B cell (primary cell): ENCODE measurements around the gene MRPL10. TPM values are rescaled to one million over a fixed set of nuclear protein-coding genes. Genes with fewer than 3 reads are reported as not detected.

Source experiments
- ATAC-seq: fragments of 200-7000 bp; cut with Tn5 transposase; one replicate; pipeline ENCODE4 v1.10.0; 2021; ENCODE audit warnings: low read depth, mild to moderate bottlenecking, moderate number of reproducible peaks, moderate library complexity
- CTCF ChIA-PET: fragments of 350-600 bp; sonication (Branson Sonifier 250); formaldehyde crosslinking; loops from one replicate; lab custom pipeline; 2021; ENCODE audit warnings: antibody characterized with exemption, inconsistent platforms; lab: Charles Lee
- POLR2A ChIA-PET: fragments of 350-600 bp; sonication (Branson Sonifier 250); formaldehyde crosslinking; loops from one replicate; lab custom pipeline; 2021; ENCODE audit warnings: antibody characterized with exemption; lab: Charles Lee
- DNase-seq: peaks from one replicate; pipeline ENCODE4 v3.0.0; 2013
- H2AFZ ChIP-seq: 2 replicates; pipeline ENCODE4 v1.6.1; 2012; ENCODE audit warnings: mild to moderate bottlenecking, low read depth, low read length; ENCODE audit not compliant: insufficient read depth, poor library complexity, severe bottlenecking
- H3K27ac ChIP-seq, 2 donors: 1 replicate in 1 of 2; 2 replicates in 1 of 2; pipeline ENCODE4 v1.5.1; 2012 to 2013; ENCODE audit warnings: low read length in 2 of 2, mild to moderate bottlenecking in 2 of 2, moderate library complexity in 1 of 2
- H3K27me3 ChIP-seq, 4 experiments: fragments of 200-600 bp in 1 of 4; sonication (generic) in 1 of 4; replicated peaks in 1 of 4; 1 replicate in 2 of 4; 2 replicates in 2 of 4; pipeline versions ENCODE4 v1.6.1 to v1.7.0; 2013 to 2016; ENCODE audit warnings: low read length in 3 of 4, mild to moderate bottlenecking in 2 of 4, mixed read lengths in 1 of 4, moderate library complexity in 1 of 4; ENCODE audit not compliant: insufficient read depth in 4 of 4, control insufficient read depth in 3 of 4; ENCODE audit errors: control extremely low read depth in 1 of 4
- H3K36me3 ChIP-seq, 2 experiments: replicated peaks in 1 of 2; 1 replicate in 1 of 2; 2 replicates in 1 of 2; pipeline versions ENCODE4 v1.6.1 to v1.7.1; 2013; ENCODE audit warnings: low read length in 1 of 2; ENCODE audit not compliant: insufficient read depth in 2 of 2, control insufficient read depth in 1 of 2; ENCODE audit errors: control extremely low read depth in 1 of 2, extremely low read depth in 1 of 2
- H3K4me1 ChIP-seq, 2 donors: fragments of 200-600 bp in 1 of 2; sonication (generic) in 1 of 2; 1 replicate in 1 of 2; 2 replicates in 1 of 2; pipeline versions ENCODE4 v1.5.1 to v1.6.1; 2013 to 2017; ENCODE audit warnings: low read length in 2 of 2; ENCODE audit not compliant: control insufficient read depth in 2 of 2, insufficient read depth in 2 of 2
- H3K4me2 ChIP-seq: replicated peaks from 2 replicates; pipeline ENCODE3; 2012; ENCODE audit warnings: mild to moderate bottlenecking, low read depth, low read length; ENCODE audit not compliant: poor library complexity, severe bottlenecking
- H3K4me3 ChIP-seq, 5 experiments: fragments of 200-600 bp in 1 of 5; sonication (generic) in 1 of 5; 1 replicate in 3 of 5; 2 replicates in 2 of 5; pipeline versions ENCODE4 v1.5.1 to v1.7.0; 2011 to 2016; ENCODE audit warnings: low read length in 4 of 5, mild to moderate bottlenecking in 4 of 5, low read depth in 2 of 5, control low read depth in 1 of 5, moderate library complexity in 1 of 5; ENCODE audit not compliant: insufficient read depth in 1 of 5; ENCODE audit errors: control extremely low read depth in 1 of 5, extremely low read depth in 1 of 5
- H3K79me2 ChIP-seq: fragments of 200-600 bp; sonication (generic); one replicate; pipeline ENCODE4 v1.6.0; 2016; ENCODE audit warnings: low read length; ENCODE audit not compliant: control insufficient read depth, insufficient read depth
- H3K9ac ChIP-seq: fragments of 200-600 bp; sonication (generic); 2 replicates; pipeline ENCODE4 v1.6.1; 2017; ENCODE audit warnings: mild to moderate bottlenecking, low read length, moderate library complexity
- H3K9me3 ChIP-seq, 3 donors: one replicate each; pipeline versions ENCODE4 v1.6.1 to v1.7.1; 2013; ENCODE audit warnings: low read length in 2 of 3; ENCODE audit not compliant: control insufficient read depth in 2 of 3, insufficient read depth in 1 of 3; ENCODE audit errors: control extremely low read depth in 1 of 3
- H4K20me1 ChIP-seq: 2 replicates; pipeline ENCODE4 v1.6.0; 2012; ENCODE audit warnings: mild to moderate bottlenecking, low read length; ENCODE audit not compliant: insufficient read depth, control insufficient read depth, poor library complexity, severe bottlenecking
- H3K27ac Mint-ChIP-seq: one replicate; pipeline ENCODE4 v1.8.0; 2021; ENCODE audit warnings: mixed read lengths
- H3K27me3 Mint-ChIP-seq: one replicate; pipeline ENCODE4 v1.8.0; 2021; ENCODE audit warnings: mixed read lengths
- H3K4me1 Mint-ChIP-seq: one replicate; pipeline ENCODE4 v1.8.0; 2021; ENCODE audit warnings: mixed read lengths
- H3K4me3 Mint-ChIP-seq: one replicate; pipeline ENCODE4 v1.8.0; 2021; ENCODE audit warnings: mixed read lengths
- H3K9me3 Mint-ChIP-seq: one replicate; pipeline ENCODE4 v1.8.0; 2022; ENCODE audit warnings: mixed read lengths; ENCODE audit not compliant: insufficient read depth
- EZH2 ChIP-seq: IDR thresholded peaks from 2 replicates; pipeline ENCODE4 v1.6.1; 2012; ENCODE audit warnings: borderline replicate concordance, low read depth, mild to moderate bottlenecking, moderate library complexity, low read length; ENCODE audit not compliant: insufficient read depth, poor library complexity, severe bottlenecking
- WGBS: methylation state at CpG from one replicate; pipeline ENCODE4 v1.1.5; 2013; ENCODE audit warnings: missing lambda C conversion rate; ENCODE audit not compliant: insufficient coverage; 5-methylcytosine and 5-hydroxymethylcytosine counted together
- intact Hi-C: fragments of 100-400 bp; cut with micrococcal nuclease; formaldehyde crosslinking; loops from one replicate; pipeline ENCODE4 v1.10.0; 2022
- polyA plus RNA-seq: library from polyadenylated mRNA; depleted of rRNA; stranded (reverse); fragments of >200 nt; gene quantifications from 2 replicates; pipeline ENCODE4 v1.2.3, GENCODE V29; 2012
- total RNA-seq, 2 donors: library from RNA; stranded (reverse); fragments of 120-200 nt in 1 of 2; gene quantifications; 1 replicate in 1 of 2; 2 replicates in 1 of 2; pipeline versions ENCODE4 v1.2.3 to v1.2.4, GENCODE V29; 2013 to 2022
- TF ChIP-seq, protein P1 (sequence below): fragments of 200-600 bp; IDR thresholded peaks from one replicate; pipeline ENCODE4 v1.8.0; 2022; ENCODE audit warnings: antibody characterized with exemption, mild to moderate bottlenecking

MRPL10 gene
- total and polyA plus RNA-seq, 2 donors (not counting 1 experiment from before 2014, with no cell fraction given) = 34.8 to 39.4 TPM

DNA sequence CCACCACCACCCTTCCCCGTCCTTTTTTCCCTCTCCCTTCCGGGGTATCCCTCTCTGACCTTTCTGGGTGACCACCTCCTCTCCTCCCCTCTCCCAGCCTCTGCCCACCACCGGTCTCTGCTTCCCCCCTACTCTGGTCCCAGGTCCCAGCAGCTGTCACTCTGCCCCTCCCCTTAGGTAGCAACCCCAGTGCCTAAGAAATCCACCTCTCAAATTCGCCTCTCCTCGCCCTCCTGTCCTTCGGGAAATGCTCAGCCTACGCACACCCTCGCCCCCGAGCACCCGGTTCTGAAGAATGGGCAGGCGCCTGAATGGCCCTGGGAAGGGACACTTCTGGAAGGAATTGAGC lies 20.4 kb upstream of the MRPL10 start:
- intact Hi-C loops = no loop called here
- POLR2A ChIA-PET = interaction anchor here (2.4 kb wide), 1 partner anchor 44 kb away, joined by 8 read pairs; the partner anchor contains the start of gene SP2

More for the DNA sequence above, 20.4 kb upstream of the MRPL10 start:
- H3K4me2 ChIP-seq = peak overlapping the region; percentile 48
- ATAC-seq = no peak
- peak overlapping the region; percentile 46 for H3K4me3 Mint-ChIP-seq
- peaks cover 79% of the 10 kb centered on the region for H3K27me3 Mint-ChIP-seq
- peak overlapping the region; percentile 31 for H3K9ac ChIP-seq
- peaks cover 24% of the 10 kb centered on the region for H3K4me1 Mint-ChIP-seq
- TF ChIP-seq, protein P1, sequence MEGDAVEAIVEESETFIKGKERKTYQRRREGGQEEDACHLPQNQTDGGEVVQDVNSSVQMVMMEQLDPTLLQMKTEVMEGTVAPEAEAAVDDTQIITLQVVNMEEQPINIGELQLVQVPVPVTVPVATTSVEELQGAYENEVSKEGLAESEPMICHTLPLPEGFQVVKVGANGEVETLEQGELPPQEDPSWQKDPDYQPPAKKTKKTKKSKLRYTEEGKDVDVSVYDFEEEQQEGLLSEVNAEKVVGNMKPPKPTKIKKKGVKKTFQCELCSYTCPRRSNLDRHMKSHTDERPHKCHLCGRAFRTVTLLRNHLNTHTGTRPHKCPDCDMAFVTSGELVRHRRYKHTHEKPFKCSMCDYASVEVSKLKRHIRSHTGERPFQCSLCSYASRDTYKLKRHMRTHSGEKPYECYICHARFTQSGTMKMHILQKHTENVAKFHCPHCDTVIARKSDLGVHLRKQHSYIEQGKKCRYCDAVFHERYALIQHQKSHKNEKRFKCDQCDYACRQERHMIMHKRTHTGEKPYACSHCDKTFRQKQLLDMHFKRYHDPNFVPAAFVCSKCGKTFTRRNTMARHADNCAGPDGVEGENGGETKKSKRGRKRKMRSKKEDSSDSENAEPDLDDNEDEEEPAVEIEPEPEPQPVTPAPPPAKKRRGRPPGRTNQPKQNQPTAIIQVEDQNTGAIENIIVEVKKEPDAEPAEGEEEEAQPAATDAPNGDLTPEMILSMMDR = no peak
- no peak for TF ChIP-seq EZH2
- no peaks in the 10 kb centered on the region for H3K36me3 ChIP-seq
- H3K4me1 ChIP-seq = peaks cover 36 to 40% of the 10 kb centered on the region in 2 donors
- WGBS = 8% methylated on average over 6 of the region's 11 CpGs
- peaks cover 0 to 87% (median 55%) of the 10 kb centered on the region in 4 experiments for H3K27me3 ChIP-seq
- peak; percentile 29 for DNase-seq
- H3K9me3 Mint-ChIP-seq = no peaks in the 10 kb centered on the region
- H3K79me2 ChIP-seq = no peaks in the 10 kb centered on the region
- H3K4me3 ChIP-seq = peak overlapping the region in 1 of 5 experiments; percentile 29
- H2AFZ ChIP-seq = no peak overlapping the region
- H3K27ac Mint-ChIP-seq = no peak overlapping the region
- CTCF ChIA-PET = interaction anchor here (0.7 to 19.9 kb wide), 2 partner anchors 11 to 37 kb away, joined by 3 to 436 read pairs; partner anchors contain the start of genes SCRN2 and SP2
- peaks cover 0 to 13% (median 0%) of the 10 kb centered on the region in 3 donors for H3K9me3 ChIP-seq
- no peak overlapping the region for H3K27ac ChIP-seq
- H4K20me1 ChIP-seq = no peaks in the 10 kb centered on the region
